H1 (cell line): ENCODE data around the gene SCAI. TPM values are rescaled to one million over a fixed set of nuclear protein-coding genes. Genes with fewer than 3 reads are reported as not detected.

Source experiments
- CTCF ChIA-PET: fragments of 300-600 bp; sonication (Branson Sonifier 250); formaldehyde crosslinking; loops from one replicate; lab custom pipeline; 2021; ENCODE audit not compliant: partially characterized antibody; lab: Charles Lee
- POLR2A ChIA-PET: fragments of 300-600 bp; sonication (Branson Sonifier 250); formaldehyde crosslinking; loops from one replicate; lab custom pipeline; 2021; ENCODE audit warnings: inconsistent platforms; ENCODE audit not compliant: partially characterized antibody; lab: Charles Lee
- DNase-seq, 2 experiments: peaks; one replicate each; pipeline versions ENCODE4 v3.0.0 to v3.0.0-alpha.2; 2010 to 2022; ENCODE audit warnings: low spot score in 2 of 2, low read depth in 1 of 2, mixed read lengths in 1 of 2
- FAIRE-seq: peaks from 2 replicates; lab custom pipeline; 2011; peaks lifted over from hg19 to GRCh38; lab: Jason Lieb, UNC
- H2AFZ ChIP-seq: 2 replicates; pipeline ENCODE4 v1.8.1; 2012; ENCODE audit warnings: low read length, inconsistent platforms
- H2AK5ac ChIP-seq: 2 replicates; pipeline ENCODE4 v1.6.1; 2013; ENCODE audit warnings: low read depth, low read length
- H2BK120ac ChIP-seq: replicated peaks from 2 replicates; pipeline ENCODE3; 2013; ENCODE audit warnings: low read depth, low read length, inconsistent platforms
- H2BK12ac ChIP-seq: 2 replicates; pipeline ENCODE4 v1.6.1; 2013; ENCODE audit warnings: low read depth, low read length
- H2BK15ac ChIP-seq: 2 replicates; pipeline ENCODE4 v1.6.1; 2013; ENCODE audit warnings: low read length
- H2BK20ac ChIP-seq: 2 replicates; pipeline ENCODE4 v1.6.1; 2013; ENCODE audit warnings: low read length
- H2BK5ac ChIP-seq: 2 replicates; pipeline ENCODE4 v1.6.1; 2013; ENCODE audit warnings: low read depth, low read length
- H3K14ac ChIP-seq: 2 replicates; pipeline ENCODE4 v1.6.1; 2013; ENCODE audit warnings: inconsistent platforms; ENCODE audit not compliant: insufficient read length
- H3K18ac ChIP-seq: 2 replicates; pipeline ENCODE4 v1.6.1; 2013; ENCODE audit warnings: low read length; ENCODE audit errors: extremely low read depth
- H3K23ac ChIP-seq: 2 replicates; pipeline ENCODE4 v1.6.1; 2013; ENCODE audit warnings: inconsistent platforms; ENCODE audit not compliant: insufficient read length
- H3K23me2 ChIP-seq: 2 replicates; pipeline ENCODE4 v1.6.1; 2013; ENCODE audit warnings: low read depth, low read length
- H3K27ac ChIP-seq: 2 replicates; pipeline ENCODE4 v1.6.1; 2011; ENCODE audit warnings: low read depth, low read length, inconsistent platforms
- H3K27me3 ChIP-seq, 4 experiments: replicated peaks in 1 of 4; 1 replicate in 1 of 4; 2 replicates in 3 of 4; pipeline versions ENCODE4 v1.6.1 to v1.8.1; 2011 to 2013; ENCODE audit warnings: low read length in 3 of 4, mild to moderate bottlenecking in 3 of 4, inconsistent platforms in 2 of 4, mixed read lengths in 2 of 4, moderate library complexity in 1 of 4; ENCODE audit not compliant: control insufficient read depth in 3 of 4, insufficient read depth in 3 of 4; ENCODE audit errors: extremely low read depth in 1 of 4
- H3K36me3 ChIP-seq, 4 experiments: 2 replicates each; pipeline versions ENCODE4 v1.6.1 to v1.8.1; 2011 to 2013; ENCODE audit warnings: mild to moderate bottlenecking in 4 of 4, low read length in 3 of 4, moderate library complexity in 2 of 4, control low read depth in 1 of 4, inconsistent platforms in 1 of 4; ENCODE audit not compliant: insufficient read depth in 4 of 4, control insufficient read depth in 2 of 4
- H3K4ac ChIP-seq: replicated peaks from 2 replicates; pipeline ENCODE3; 2013; ENCODE audit warnings: low read length, low read depth, mixed read lengths, inconsistent platforms; ENCODE audit not compliant: insufficient read length
- H3K4me1 ChIP-seq, 4 experiments: replicated peaks in 1 of 4; 1 replicate in 1 of 4; 2 replicates in 3 of 4; pipeline versions ENCODE4 v1.6.1 to v1.8.1; 2011 to 2013; ENCODE audit warnings: low read length in 3 of 4, inconsistent platforms in 2 of 4, mixed read lengths in 1 of 4; ENCODE audit not compliant: insufficient read depth in 4 of 4, control insufficient read depth in 3 of 4
- H3K4me2 ChIP-seq, 2 experiments: 2 replicates each; pipeline versions ENCODE4 v1.6.1 to v1.8.1; 2011 to 2013; ENCODE audit warnings: low read depth in 2 of 2, low read length in 2 of 2, control low read depth in 1 of 2, inconsistent platforms in 1 of 2, mild to moderate bottlenecking in 1 of 2; ENCODE audit not compliant: insufficient read depth in 1 of 2
- H3K4me3 ChIP-seq, 4 experiments: fragments of 200-600, 300-600 bp in 1 of 4; sonication (generic), shearing (Covaris generic), sonication (Bioruptor Twin) in 1 of 4; 2 replicates each; pipeline versions ENCODE4 v1.5.1 to v1.8.1; 2011 to 2016; ENCODE audit warnings: low read length in 4 of 4, low read depth in 3 of 4, control low read depth in 2 of 4, inconsistent platforms in 2 of 4, mild to moderate bottlenecking in 2 of 4, mixed read lengths in 1 of 4, moderate library complexity in 1 of 4; ENCODE audit not compliant: insufficient read depth in 2 of 4; ENCODE audit errors: extremely low read depth in 1 of 4
- H3K56ac ChIP-seq: replicated peaks from 2 replicates; pipeline ENCODE3; 2013; ENCODE audit warnings: low read depth, mild to moderate bottlenecking, mixed read lengths, low read length, inconsistent platforms; ENCODE audit not compliant: insufficient read length
- H3K79me1 ChIP-seq: 2 replicates; pipeline ENCODE4 v1.6.1; 2013; ENCODE audit warnings: low read depth, low read length, control low read depth
- H3K79me2 ChIP-seq, 2 experiments: 2 replicates each; pipeline versions ENCODE4 v1.6.1 to v1.8.1; 2012 to 2013; ENCODE audit warnings: low read length in 2 of 2, mild to moderate bottlenecking in 2 of 2, inconsistent platforms in 1 of 2; ENCODE audit not compliant: insufficient read depth in 2 of 2, control insufficient read depth in 1 of 2
- H3K9ac ChIP-seq, 4 experiments: replicated peaks in 1 of 4; 1 replicate in 1 of 4; 2 replicates in 3 of 4; pipeline versions ENCODE4 v1.6.1 to v1.8.1; 2011 to 2013; ENCODE audit warnings: low read depth in 3 of 4, low read length in 3 of 4, control low read depth in 2 of 4, mild to moderate bottlenecking in 2 of 4, moderate library complexity in 2 of 4, inconsistent platforms in 1 of 4; ENCODE audit errors: extremely low read depth in 1 of 4
- H3K9me3 ChIP-seq, 2 experiments: 2 replicates each; pipeline versions ENCODE4 v1.6.1 to v1.8.1; 2012 to 2013; ENCODE audit warnings: mild to moderate bottlenecking in 2 of 2, moderate library complexity in 2 of 2, control low read depth in 1 of 2, inconsistent platforms in 1 of 2, low read depth in 1 of 2, low read length in 1 of 2, mixed read lengths in 1 of 2; ENCODE audit not compliant: insufficient read depth in 2 of 2
- H4K20me1 ChIP-seq, 2 experiments: replicated peaks in 1 of 2; 2 replicates each; pipeline versions ENCODE3 to v1.8.1; 2011 to 2013; ENCODE audit warnings: inconsistent platforms in 2 of 2, low read length in 2 of 2, mild to moderate bottlenecking in 1 of 2; ENCODE audit not compliant: insufficient read depth in 2 of 2, control insufficient read depth in 1 of 2
- H4K5ac ChIP-seq: 2 replicates; pipeline ENCODE4 v1.6.1; 2013; ENCODE audit warnings: low read length, low read depth, mixed read lengths, inconsistent platforms; ENCODE audit not compliant: insufficient read length
- H4K8ac ChIP-seq: 2 replicates; pipeline ENCODE4 v1.8.0; 2013; ENCODE audit warnings: mild to moderate bottlenecking, moderate library complexity, low read length, inconsistent platforms; ENCODE audit not compliant: insufficient read depth; ENCODE audit errors: extremely low read depth
- H4K91ac ChIP-seq: replicated peaks from 2 replicates; pipeline ENCODE3; 2013; ENCODE audit warnings: low read length, mixed read lengths, inconsistent platforms; ENCODE audit not compliant: insufficient read length
- BRCA1 ChIP-seq: IDR thresholded peaks from 2 replicates; pipeline ENCODE4 v1.6.1; 2012; ENCODE audit warnings: low read depth, low read length, improper control_type of control experiment
- CREB1 ChIP-seq: IDR thresholded peaks from 2 replicates; pipeline ENCODE4 v1.6.1; 2012; ENCODE audit warnings: inconsistent platforms
- CTCF ChIP-seq, 3 experiments: IDR thresholded peaks; 1 replicate in 2 of 3; 2 replicates in 1 of 3; pipeline versions ENCODE4 v1.5.1 to v1.6.1; 2011; ENCODE audit warnings: low read length in 3 of 3, mild to moderate bottlenecking in 3 of 3, inconsistent platforms in 2 of 3, low read depth in 1 of 3, moderate library complexity in 1 of 3; ENCODE audit not compliant: insufficient read depth in 1 of 3; ENCODE audit errors: control extremely low read depth in 1 of 3
- HDAC6 ChIP-seq: IDR thresholded peaks from one replicate; pipeline ENCODE4 v1.7.1; 2012; ENCODE audit warnings: low read depth, mild to moderate bottlenecking, inconsistent platforms, low read length, moderate library complexity
- JUND ChIP-seq: IDR thresholded peaks from 2 replicates; pipeline ENCODE4 v1.6.1; 2011; ENCODE audit warnings: mild to moderate bottlenecking, improper control_type of control experiment, low read length
- POLR2AphosphoS5 ChIP-seq: IDR thresholded peaks from 2 replicates; pipeline ENCODE4 v1.6.1; 2011; ENCODE audit warnings: low read depth, low read length
- RAD21 ChIP-seq, 2 experiments: IDR thresholded peaks in 1 of 2; conservative IDR thresholded peaks in 1 of 2; 2 replicates each; pipeline ENCODE4 v1.6.1; 2011; ENCODE audit warnings: low read depth in 2 of 2, low read length in 2 of 2, improper control_type of control experiment in 1 of 2, inconsistent platforms in 1 of 2, mild to moderate bottlenecking in 1 of 2, moderate library complexity in 1 of 2
- RFX5 ChIP-seq: IDR thresholded peaks from 2 replicates; pipeline ENCODE4 v1.6.1; 2011; ENCODE audit warnings: low read depth, low read length, improper control_type of control experiment, borderline replicate concordance
- TEAD4 ChIP-seq: IDR thresholded peaks from 2 replicates; pipeline ENCODE4 v1.6.1; 2012; ENCODE audit warnings: low read depth, low read length, inconsistent platforms, mixed read lengths
- WGBS, 2 experiments: shearing (Covaris generic) in 1 of 2; methylation state at CpG; one replicate each; pipeline versions ENCODE4 v1.1.6 to v1.1.7; 2013 to 2015; ENCODE audit warnings: low lambda C conversion rate in 2 of 2, mixed read lengths in 2 of 2, inconsistent platforms in 1 of 2, low coverage in 1 of 2, missing lambda C conversion rate in 1 of 2; ENCODE audit not compliant: insufficient replicate concordance in 2 of 2, insufficient coverage in 1 of 2, insufficient read length in 1 of 2; ENCODE audit errors: extremely low coverage in 1 of 2, missing lambda C conversion rate in 1 of 2; 5-methylcytosine and 5-hydroxymethylcytosine counted together
- polyA plus RNA-seq, 7 experiments: library from polyadenylated mRNA; depleted of rRNA in 3 of 7; stranded (reverse) in 5 of 7; unstranded in 2 of 7; fragments of >200 nt in 5 of 7; fragments of 200-250 nt in 2 of 7; gene quantifications; 1 replicate in 5 of 7; 2 replicates in 1 of 7; 4 replicates in 1 of 7; pipeline versions ENCODE4 v1.2.1 to v1.2.3, GENCODE V29; 2011 to 2013; ENCODE audit warnings: missing spikeins in 2 of 7, mixed read lengths in 2 of 7
- total RNA-seq: library from RNA; stranded (reverse); fragmentation: NEBNext Ultra II Directional; extraction: Animal tissue kit (Norgen Biotek cat#: 25700); gene quantifications from 2 replicates; pipeline ENCODE4 v1.2.1, GENCODE V29; 2021

The SCAI gene
- total and polyA plus RNA-seq, 2 of the 8 experiments (the other 6 are each of a cell fraction or from before 2014, with no cell fraction given) = 6.4 to 19.8 TPM

GRCh38 chr9:124911766-124912165 is 231.6 kb downstream of the SCAI start:
- no peak overlapping the region for H4K91ac ChIP-seq
- DNase-seq = no peak
- no peak overlapping the region for H3K27ac ChIP-seq
- no peak overlapping the region for H2BK12ac ChIP-seq
- no peaks in the 10 kb centered on the region for H3K79me2 ChIP-seq
- H3K79me1 ChIP-seq = no peaks in the 10 kb centered on the region
- H2AFZ ChIP-seq = no peak overlapping the region
- H3K23me2 ChIP-seq = no peaks in the 10 kb centered on the region
- no peaks in the 10 kb centered on the region for H3K9me3 ChIP-seq
- no peak overlapping the region for H3K4ac ChIP-seq
- H3K14ac ChIP-seq = no peak overlapping the region
- CTCF ChIA-PET = interaction anchor here (1.1 kb wide), 1 partner anchor 21 kb away, joined by 3 read pairs; no protein-coding TSS in a partner anchor
- H4K5ac ChIP-seq = no peak overlapping the region
- H3K18ac ChIP-seq = no peak overlapping the region
- no peak for TF ChIP-seq POLR2AphosphoS5
- no peak for TF ChIP-seq HDAC6
- TF ChIP-seq RFX5 = no peak
- no peak for TF ChIP-seq JUND
- no peak for TF ChIP-seq BRCA1
- no peak for TF ChIP-seq CTCF (IDR thresholded peaks at IDR 0.05; ENCODE audit: control extremely low read depth in 1 of 3, insufficient read depth in 1 of 3, low read depth in 1 of 3, low read length in 3 of 3)
- no peak for TF ChIP-seq TEAD4
- no peak for TF ChIP-seq RAD21 (IDR thresholded peaks at IDR 0.05 in 1 of 2, conservative IDR thresholded peaks at IDR 0.05 in 1 of 2; ENCODE audit: low read depth in 2 of 2, low read length in 2 of 2)
- no peak for TF ChIP-seq CREB1
- TF ChIP-seq, all 59 proteins: peak for 0
- no peak overlapping the region for H2BK15ac ChIP-seq
- H2BK120ac ChIP-seq = no peak overlapping the region
- no peak overlapping the region for H2AK5ac ChIP-seq
- H3K9ac ChIP-seq = no peak overlapping the region
- no peak overlapping the region for H3K4me3 ChIP-seq
- FAIRE-seq = no peak
- no peak overlapping the region for H3K56ac ChIP-seq
- H2BK20ac ChIP-seq = no peak overlapping the region
- H3K36me3 ChIP-seq = peaks cover 0 to 7% (median 2%) of the 10 kb centered on the region in 4 experiments; a peak in 2 of 8 replicates
- H3K4me2 ChIP-seq = no peak overlapping the region
- H4K20me1 ChIP-seq = peaks cover 0 to 2% of the 10 kb centered on the region in 2 experiments
- H3K23ac ChIP-seq = no peak overlapping the region
- H3K4me1 ChIP-seq = no peaks in the 10 kb centered on the region; a peak in 2 of 7 replicates
- no peaks in the 10 kb centered on the region for H3K27me3 ChIP-seq
- POLR2A ChIA-PET = interaction anchor here (0.7 to 1.6 kb wide), 4 partner anchors 9 to 57 kb away, joined by 3 to 4 read pairs (median 4); no protein-coding TSS in a partner anchor
- 100% methylated on average over 1 of the region's 1 CpG; no CpG with 5 or more reads in 1 of the 2 experiments for WGBS, 2 experiments
- no peak overlapping the region for H4K8ac ChIP-seq
- no peak overlapping the region for H2BK5ac ChIP-seq
